Measurements from ENCODE around the gene COQ9. TPM values are rescaled to one million over a fixed set of nuclear protein-coding genes. Genes with fewer than 3 reads are reported as not detected.
"Not testable (repeated sequence)": the region's sequence is repeated elsewhere in the genome, so short reads cannot be mapped to it uniquely, and the experiment has no call there.

Gene COQ9, protein sequence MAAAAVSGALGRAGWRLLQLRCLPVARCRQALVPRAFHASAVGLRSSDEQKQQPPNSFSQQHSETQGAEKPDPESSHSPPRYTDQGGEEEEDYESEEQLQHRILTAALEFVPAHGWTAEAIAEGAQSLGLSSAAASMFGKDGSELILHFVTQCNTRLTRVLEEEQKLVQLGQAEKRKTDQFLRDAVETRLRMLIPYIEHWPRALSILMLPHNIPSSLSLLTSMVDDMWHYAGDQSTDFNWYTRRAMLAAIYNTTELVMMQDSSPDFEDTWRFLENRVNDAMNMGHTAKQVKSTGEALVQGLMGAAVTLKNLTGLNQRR
- 10 to 100 TPM; 61.4 to 74.5 (median 71.3) TPM for total RNA-seq
- 100 to 1,000 TPM in 2 of 3 donors, 10 to 100 TPM in 1; 91.6 to 154 (median 123) TPM for polyA plus RNA-seq

DNA sequence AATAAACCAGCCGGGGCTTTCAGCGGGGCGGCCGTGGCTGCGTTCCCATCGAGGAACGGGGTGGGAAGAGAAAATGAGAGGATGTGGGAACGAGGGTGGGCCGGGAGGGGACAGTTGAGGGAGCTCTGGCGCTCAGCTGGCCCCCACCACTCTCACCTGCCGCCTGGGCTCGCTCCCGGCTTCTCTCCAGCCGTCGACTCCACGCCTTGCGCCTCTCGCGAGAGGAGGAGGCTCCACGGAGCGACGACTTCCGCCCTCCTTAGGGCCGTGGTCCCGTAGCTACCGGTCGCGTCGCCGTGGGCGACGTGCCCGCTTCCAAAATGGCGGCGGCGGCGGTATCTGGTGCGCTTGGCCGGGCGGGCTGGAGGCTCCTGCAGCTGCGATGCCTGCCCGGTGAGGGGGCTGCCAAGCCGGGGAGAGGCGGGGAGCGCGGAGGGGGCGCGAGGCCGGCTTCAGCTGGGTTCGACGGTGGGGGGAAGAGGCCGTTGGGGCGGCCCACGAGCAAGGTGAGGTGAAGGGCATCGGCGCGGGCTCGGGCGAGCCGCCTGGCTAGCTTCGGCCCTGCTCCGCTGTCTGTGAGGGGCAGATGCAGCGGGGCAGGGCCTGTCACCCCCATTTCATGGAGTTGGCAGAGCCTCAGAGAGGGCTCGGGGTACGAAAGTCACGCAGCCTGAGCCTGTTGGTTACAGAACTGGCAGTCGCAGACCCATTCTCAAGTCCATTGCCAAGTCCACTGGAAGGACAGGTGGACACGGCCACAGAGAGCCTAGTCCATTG is at the start of gene COQ9, which contains the start of gene CIAPIN1:
Gene COQ9, plus strand, starts transcription at position 294 of the 777 bp plus-strand sequence. Its CDS starts 27 bp downstream, at position 321.
Gene CIAPIN1, minus strand, starts transcription at position 200 of the 777 bp plus-strand sequence. CDS start 6,457 bp downstream, outside the sequence.
- 1% methylated on average over 68 of the region's 68 CpGs for WGBS, 2 donors
- peaks cover 0 to 16% (median 4%) of the 10 kb centered on the region in 4 donors for H3K36me3 ChIP-seq
- intact Hi-C loops (cut with DNase I) = loop anchor here (2.0 to 10.0 kb wide), 3 partner anchors 15 to 287 kb away; partner anchors contain the start of genes KATNB1 and POLR2C

DNA sequence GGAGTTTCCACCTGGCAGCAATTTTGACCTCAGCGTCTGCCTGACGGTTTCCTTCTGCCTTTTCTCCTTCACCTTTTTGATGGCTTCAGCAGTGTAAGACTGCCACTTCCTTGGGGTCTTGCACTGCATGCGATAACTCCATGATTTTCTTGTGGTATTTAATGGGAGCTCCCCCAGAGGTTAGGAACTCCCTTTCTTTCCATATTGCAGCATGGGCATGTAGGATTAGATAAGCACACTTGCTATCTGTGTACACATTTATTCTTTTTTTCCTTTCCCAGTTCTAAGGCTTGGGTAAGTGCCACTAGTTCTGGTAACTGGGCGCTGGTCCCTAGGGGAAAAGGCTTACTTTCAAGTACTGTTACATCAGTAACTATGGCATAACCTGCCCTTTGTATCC is 49.8 kb upstream of the COQ9 start:
- 94% methylated on average over 4 of the region's 4 CpGs for whole genome bisulfite sequencing, 2 donors
- H3K4me1 ChIP-seq; DNase-seq; H3K9me3 ChIP-seq; H3K27ac ChIP-seq; H3K27me3 ChIP-seq; H3K36me3 ChIP-seq; intact Hi-C loops (cut with DNase I); H3K4me3 ChIP-seq: not testable (repeated sequence)

More for the DNA sequence above, at the start of gene COQ9, which contains the start of gene CIAPIN1:
- Histone ChIP-seq H3K9me3 (no peaks in the 10 kb centered on the region), H3K27me3 (no peaks in the 10 kb centered on the region), H3K4me1 (peaks cover 0 to 31% (median 19%) of the 10 kb centered on the region in 4 donors), H3K4me3 (peak within 1 kb of the TSS; percentile 81 to 99 (median 96)), H3K27ac (peak within 1 kb of the TSS; percentile 89 to 97 (median 94))
- peak; percentile 98 for DNase-seq
- TF ChIP-seq POLR2AphosphoS5 (IDR thresholded peaks at IDR 0.05) (peak in 3 of 4 donors; percentile 90 to 95 (median 95)), POLR2A (IDR thresholded peaks at IDR 0.05) (peak; percentile 89 to 91), EP300 (IDR thresholded peaks at IDR 0.05) (no peak)
- TF ChIP-seq, protein P1, sequence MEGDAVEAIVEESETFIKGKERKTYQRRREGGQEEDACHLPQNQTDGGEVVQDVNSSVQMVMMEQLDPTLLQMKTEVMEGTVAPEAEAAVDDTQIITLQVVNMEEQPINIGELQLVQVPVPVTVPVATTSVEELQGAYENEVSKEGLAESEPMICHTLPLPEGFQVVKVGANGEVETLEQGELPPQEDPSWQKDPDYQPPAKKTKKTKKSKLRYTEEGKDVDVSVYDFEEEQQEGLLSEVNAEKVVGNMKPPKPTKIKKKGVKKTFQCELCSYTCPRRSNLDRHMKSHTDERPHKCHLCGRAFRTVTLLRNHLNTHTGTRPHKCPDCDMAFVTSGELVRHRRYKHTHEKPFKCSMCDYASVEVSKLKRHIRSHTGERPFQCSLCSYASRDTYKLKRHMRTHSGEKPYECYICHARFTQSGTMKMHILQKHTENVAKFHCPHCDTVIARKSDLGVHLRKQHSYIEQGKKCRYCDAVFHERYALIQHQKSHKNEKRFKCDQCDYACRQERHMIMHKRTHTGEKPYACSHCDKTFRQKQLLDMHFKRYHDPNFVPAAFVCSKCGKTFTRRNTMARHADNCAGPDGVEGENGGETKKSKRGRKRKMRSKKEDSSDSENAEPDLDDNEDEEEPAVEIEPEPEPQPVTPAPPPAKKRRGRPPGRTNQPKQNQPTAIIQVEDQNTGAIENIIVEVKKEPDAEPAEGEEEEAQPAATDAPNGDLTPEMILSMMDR (IDR thresholded peaks at IDR 0.05) = no peak

DNA sequence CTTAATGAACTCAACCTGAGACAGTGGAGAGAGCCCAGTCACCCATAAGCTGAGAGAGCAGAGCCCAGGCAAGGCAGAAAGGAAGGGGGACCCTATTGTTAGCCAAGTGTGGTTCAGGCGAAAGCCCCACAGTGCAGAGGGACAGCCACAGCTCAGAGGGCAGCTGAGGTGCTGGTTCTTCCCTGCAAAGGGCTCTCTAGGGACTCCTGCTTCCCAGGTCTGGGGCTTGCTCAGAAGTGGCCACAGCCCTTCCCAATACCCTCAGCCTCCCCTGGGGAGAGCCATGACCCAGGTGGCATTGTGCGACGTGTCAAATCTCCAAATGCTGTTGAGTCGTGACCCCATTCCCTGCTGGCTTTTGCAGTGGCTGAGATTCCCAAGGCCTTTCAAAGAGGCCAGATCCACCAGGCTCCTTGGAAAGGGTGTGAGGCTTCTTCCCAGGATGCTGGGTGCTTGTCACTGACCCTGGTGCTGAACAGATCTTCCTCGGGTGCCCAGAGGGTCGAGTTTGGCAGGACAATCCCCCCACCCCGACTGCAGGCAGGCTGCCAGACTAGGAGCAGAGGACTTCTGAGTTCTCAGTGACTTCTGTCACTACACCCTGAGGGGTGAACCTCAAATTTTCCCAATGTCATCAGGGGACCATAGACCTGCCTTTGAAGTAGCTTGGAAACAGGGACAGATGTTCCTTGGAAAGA is 45.2 kb upstream of the COQ9 start:
- Histone ChIP-seq H3K4me3 (no peak overlapping the region), H3K9me3 (no peaks in the 10 kb centered on the region), H3K4me1 (no peaks in the 10 kb centered on the region), H3K36me3 (no peaks in the 10 kb centered on the region), H3K27me3 (no peaks in the 10 kb centered on the region), H3K27ac (no peak overlapping the region)
- 68 to 69% methylated on average over 7 of the region's 7 CpGs for WGBS, 2 donors
- TF ChIP-seq, protein P1 (IDR thresholded peaks at IDR 0.05) = no peak
- DNase-seq = no peak
- intact Hi-C loops (cut with DNase I) = no loop called here

DNA sequence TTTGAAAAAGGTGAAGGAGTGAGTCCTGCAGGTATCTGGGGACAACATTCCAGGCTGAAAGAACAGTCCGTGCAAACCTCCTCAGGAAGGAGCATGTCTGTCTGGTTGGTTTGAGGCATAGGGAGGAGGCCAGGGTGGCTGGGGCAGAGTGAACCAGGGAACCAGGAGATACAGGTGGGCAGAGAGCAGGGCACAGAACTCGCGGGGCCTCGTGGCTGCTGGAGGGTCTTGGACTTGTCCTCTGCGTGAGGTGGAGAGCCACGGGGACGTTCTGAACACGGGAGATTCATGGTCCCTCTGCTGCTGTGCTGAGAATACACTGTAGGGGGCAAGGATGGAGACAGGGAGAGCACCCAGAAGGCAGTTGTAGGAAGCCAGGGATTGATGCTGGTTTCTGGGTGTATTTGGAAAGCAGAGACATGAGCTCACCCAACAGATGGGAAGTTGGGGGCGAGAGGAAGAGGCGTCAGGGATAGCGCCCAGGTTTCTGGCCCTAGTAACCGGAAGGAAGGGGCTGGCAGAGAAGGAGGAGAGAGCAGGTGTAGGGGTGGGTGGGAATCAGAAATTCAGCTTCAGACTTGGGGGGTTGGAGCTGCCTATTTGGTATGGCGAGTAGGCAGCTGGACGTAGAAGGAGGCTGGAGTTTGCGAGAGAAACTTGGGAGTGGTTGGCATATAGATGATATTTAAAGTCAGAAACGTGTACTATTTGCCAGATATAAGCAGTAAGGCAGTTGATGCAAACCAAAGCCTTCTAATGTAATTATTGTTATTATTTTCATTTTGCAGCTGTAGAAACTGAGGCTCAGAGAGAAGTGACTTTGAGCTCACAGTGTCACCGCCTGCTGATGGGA is 43.1 kb upstream of the COQ9 start, which contains the start of gene CCL17:
Gene CCL17, plus strand, starts transcription at position 803 of the 853 bp plus-strand sequence. CDS start 9,166 bp downstream, outside the sequence.
- H3K9me3 ChIP-seq = no peaks in the 10 kb centered on the region
- no peaks in the 10 kb centered on the region for H3K27me3 ChIP-seq
- H3K4me1 ChIP-seq = no peaks in the 10 kb centered on the region
- H3K36me3 ChIP-seq = no peaks in the 10 kb centered on the region
- intact Hi-C loops (cut with DNase I) = no loop called here
- no peak for DNase-seq
- H3K27ac ChIP-seq = no peak within 1 kb of the TSS
- 80 to 82% methylated on average over 17 of the region's 17 CpGs for WGBS, 2 donors
- no peak within 1 kb of the TSS for H3K4me3 ChIP-seq
- no peak for TF ChIP-seq EP300 (IDR thresholded peaks at IDR 0.05)
- no peak for TF ChIP-seq POLR2AphosphoS5 (IDR thresholded peaks at IDR 0.05)
- TF ChIP-seq POLR2A (IDR thresholded peaks at IDR 0.05) = no peak
- TF ChIP-seq, protein P1 (IDR thresholded peaks at IDR 0.05) = no peak
